ENCODE measurements around the gene GTF3C5.
"Not testable (repeated sequence)": the region's sequence is repeated elsewhere in the genome, so short reads cannot be mapped to it uniquely, and the experiment has no call there.

Gene GTF3C5

DNA sequence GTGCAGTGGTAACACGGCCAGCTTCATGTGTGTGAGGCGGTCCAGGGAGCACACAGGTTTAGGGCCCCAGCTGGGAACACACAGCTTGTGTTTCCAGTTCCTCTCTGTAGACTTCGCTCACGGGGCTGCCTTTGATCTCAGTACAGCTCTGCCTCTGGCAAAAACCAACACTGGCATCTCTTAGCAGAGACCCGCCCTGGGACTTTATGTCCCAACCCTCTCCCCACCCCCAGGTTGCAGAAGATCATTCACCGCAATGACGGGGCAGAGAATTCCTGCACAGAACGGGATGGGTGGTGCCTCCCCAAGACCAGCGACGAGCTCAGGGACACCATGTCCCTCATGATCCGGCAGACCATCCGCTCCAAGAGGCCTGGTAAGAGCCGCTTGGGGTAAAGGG, 25.7 kb downstream of the GTF3C5 start:
- no peak for DNase-seq

DNA sequence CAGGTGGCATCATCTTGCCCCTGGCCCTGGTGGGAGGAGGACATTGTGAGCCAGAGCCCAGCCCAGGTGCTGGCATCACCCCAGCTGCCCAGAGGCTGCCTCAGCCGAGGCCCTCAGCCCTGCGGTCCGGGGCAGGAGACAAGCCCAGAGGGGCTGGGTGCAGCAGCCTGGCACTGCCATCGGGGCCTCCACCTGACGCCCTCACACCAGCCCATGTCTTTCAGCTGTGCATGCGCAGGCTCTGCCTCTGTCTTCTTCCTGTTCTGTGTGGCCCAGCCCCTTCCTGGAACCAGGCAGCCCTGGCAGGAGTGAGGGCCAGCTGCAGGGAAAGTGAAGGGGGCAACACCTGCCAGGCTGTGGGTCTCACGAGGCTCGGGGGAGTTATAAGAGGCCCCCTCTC, 26.2 kb downstream of the GTF3C5 start:
- DNase-seq, result no peak

GRCh38 chr9:133057553-133057952, 26.8 kb downstream of the GTF3C5 start:
- DNase-seq, result no peak

DNA sequence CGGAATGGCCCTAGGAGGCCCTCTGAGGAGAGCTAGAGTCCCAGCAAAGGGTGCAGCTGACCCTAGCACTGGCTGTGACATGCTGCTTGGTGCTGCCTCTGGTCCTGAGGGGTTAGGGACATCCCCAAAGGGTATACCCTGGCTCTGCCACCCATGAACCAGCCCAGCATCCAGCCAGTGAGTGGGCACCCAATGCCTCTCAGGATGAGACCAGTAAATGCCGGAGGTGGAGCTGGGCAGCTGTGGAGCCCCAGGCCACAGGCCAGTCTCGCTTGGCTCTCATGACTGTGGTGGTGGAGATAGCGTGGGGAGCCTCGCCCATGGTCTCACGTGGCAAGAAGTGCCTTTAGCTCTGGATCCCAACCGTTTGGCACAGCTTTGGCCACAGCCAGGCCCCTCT, 27.3 kb downstream of the GTF3C5 start:
- DNase-seq, result no peak

DNA sequence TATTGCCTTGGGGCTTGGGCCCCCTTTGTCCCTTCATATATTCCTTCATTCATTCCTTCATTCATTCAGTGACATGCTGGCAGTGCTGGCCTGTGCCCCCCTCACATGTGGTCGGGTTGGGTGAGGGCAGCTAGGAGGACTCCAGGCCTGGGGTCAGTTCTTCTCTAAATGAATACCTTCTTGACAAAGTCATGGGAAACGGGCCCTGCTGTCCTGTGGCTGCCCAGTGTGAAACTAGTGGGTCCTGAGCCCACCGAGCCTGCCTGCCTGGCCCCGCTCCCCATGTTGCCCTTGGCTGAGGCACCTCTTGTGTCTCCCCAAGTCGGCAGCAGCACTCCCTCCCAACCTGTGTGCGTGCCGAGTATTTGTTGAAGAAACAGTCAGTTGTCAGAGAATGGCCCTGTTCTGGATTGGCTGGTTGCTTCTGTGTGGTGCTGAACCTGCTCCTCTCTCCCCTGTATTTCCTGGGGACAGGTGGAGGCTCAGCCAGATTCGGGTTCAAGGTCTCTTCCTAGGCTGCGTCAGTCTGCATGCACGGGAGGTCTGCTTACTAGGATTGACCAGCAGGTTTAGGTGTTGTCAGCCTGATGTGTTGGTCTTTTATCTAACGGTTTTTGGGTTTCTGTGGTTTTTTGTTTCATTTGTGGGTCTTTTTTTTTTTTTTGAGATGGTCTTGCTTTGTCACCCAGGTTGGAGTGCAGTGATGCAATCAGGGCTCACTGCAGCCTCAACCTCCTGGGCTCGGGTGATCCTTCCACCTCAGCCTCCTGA, 27.9 kb downstream of the GTF3C5 start:
- no peak for DNase-seq

- no peak for DNase-seq
Observed at GRCh38 chr9:133059623-133060022, 28.8 kb downstream of the GTF3C5 start.

DNA sequence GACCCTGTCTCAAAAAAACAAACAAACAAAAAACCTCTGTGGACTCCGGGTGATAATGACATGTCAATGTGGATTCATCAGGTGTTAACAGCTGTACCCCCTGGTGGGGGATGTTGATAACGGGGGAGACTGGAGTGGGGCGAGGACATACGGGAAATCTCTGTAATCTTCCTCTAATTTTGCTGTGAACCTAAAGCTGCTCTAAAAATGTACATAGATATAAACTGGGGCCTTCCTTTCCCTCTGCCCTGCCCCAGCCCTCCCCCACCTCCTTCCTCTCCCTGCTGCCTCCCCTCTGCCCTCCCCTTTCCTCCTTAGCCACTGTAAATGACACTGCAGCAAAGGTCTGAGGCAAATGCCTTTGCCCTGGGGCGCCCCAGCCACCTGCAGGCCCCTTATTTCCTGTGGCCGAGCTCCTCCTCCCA, 29.6 kb downstream of the GTF3C5 start:
- no peak for DNase-seq

GRCh38 chr9:133061019-133061763, 30.4 kb downstream of the GTF3C5 start:
- DNase-seq, result not testable (repeated sequence)

DNA sequence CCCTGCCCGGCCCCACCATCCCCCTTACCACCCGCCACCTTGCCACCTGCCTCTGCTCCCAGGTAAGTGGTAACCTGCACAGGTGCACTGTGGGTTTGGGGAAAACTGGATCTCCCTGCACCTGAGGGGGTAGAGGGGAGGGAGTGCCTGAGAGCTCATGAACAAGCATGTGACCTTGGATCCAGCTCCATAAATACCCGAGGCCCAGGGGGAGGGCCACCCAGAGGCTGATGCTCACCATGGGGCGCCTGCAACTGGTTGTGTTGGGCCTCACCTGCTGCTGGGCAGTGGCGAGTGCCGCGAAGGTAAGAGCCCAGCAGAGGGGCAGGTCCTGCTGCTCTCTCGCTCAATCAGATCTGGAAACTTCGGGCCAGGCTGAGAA, 31.0 kb downstream of the GTF3C5 start, which contains the start of gene CEL:
Gene CEL (plus strand): TSS at position 218 of the 382 bp plus-strand sequence. CDS start 22 bp downstream, at position 240.
- DNase-seq, result not testable (repeated sequence)

DNA sequence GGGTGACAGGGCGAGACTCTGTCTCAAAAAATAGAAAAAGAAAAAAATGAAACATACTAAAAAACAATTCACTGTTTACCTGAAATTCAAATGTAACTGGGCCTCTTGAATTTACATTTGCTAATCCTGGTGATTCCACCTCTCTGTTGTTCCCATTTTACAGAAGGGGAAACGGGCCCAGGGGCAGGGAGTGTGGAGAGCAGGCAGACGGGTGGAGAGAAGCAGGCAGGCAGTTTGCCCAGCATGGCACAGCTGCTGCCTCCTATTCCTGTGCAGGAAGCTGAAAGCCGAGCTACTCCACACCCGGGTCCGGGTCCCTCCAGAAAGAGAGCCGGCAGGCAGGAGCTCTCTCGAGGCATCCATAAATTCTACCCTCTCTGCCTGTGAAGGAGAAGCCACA, 31.8 kb downstream of the GTF3C5 start:
- DNase-seq, result not testable (repeated sequence)

- DNase-seq, result no peak
Observed at GRCh38 chr9:133063159-133063499, 32.3 kb downstream of the GTF3C5 start.

- DNase-seq, result no peak
Observed at GRCh38 chr9:133063500-133064231, 32.9 kb downstream of the GTF3C5 start.

DNA sequence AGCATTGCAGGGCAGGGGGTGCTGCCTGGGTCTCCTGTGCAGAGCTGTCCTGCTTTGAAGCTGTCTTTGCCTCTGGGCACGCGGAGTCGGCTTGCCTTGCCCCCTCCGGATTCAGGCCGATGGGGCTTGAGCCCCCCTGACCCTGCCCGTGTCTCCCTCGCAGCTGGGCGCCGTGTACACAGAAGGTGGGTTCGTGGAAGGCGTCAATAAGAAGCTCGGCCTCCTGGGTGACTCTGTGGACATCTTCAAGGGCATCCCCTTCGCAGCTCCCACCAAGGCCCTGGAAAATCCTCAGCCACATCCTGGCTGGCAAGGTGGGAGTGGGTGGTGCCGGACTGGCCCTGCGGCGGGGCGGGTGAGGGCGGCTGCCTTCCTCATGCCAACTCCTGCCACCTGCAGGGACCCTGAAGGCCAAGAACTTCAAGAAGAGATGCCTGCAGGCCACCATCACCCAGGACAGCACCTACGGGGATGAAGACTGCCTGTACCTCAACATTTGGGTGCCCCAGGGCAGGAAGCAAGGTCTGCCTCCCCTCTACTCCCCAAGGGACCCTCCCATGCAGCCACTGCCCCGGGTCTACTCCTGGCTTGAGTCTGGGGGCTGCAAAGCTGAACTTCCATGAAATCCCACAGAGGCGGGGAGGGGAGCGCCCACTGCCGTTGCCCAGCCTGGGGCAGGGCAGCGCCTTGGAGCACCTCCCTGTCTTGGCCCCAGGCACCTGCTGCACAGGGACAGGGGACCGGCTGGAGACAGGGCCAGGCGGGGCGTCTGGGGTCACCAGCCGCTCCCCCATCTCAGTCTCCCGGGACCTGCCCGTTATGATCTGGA, 33.7 kb downstream of the GTF3C5 start:
- DNase-seq, result no peak

DNA sequence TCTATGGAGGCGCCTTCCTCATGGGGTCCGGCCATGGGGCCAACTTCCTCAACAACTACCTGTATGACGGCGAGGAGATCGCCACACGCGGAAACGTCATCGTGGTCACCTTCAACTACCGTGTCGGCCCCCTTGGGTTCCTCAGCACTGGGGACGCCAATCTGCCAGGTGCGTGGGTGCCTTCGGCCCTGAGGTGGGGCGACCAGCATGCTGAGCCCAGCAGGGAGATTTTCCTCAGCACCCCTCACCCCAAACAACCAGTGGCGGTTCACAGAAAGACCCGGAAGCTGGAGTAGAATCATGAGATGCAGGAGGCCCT, 34.2 kb downstream of the GTF3C5 start:
- no peak for DNase-seq

GRCh38 chr9:133066181-133066983, 35.6 kb downstream of the GTF3C5 start:
- no peak for DNase-seq

- DNase-seq, result no peak
Observed at GRCh38 chr9:133067006-133067405, 36.2 kb downstream of the GTF3C5 start.

DNA sequence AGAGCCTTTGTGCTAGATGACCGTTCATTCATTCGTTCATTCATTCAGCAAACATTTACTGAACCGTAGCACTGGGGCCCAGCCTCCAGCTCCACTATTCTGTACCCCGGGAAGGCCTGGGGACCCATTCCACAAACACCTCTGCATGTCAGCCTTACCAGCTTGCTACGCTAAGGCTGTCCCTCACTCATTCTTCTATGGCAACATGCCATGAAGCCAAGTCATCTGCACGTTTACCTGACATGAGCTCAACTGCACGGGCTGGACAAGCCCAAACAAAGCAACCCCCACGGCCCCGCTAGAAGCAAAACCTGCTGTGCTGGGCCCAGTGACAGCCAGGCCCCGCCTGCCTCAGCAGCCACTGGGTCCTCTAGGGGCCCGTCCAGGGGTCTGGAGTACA, 37.0 kb downstream of the GTF3C5 start:
- no peak for DNase-seq

GRCh38 chr9:133068431-133068830, 37.6 kb downstream of the GTF3C5 start:
- not testable (repeated sequence) for DNase-seq

GRCh38 chr9:133070500-133070961, 39.7 kb downstream of the GTF3C5 start:
- DNase-seq, result not testable (repeated sequence)

- not testable (repeated sequence) for DNase-seq
Observed at GRCh38 chr9:133070985-133071384, 40.2 kb downstream of the GTF3C5 start.

DNA sequence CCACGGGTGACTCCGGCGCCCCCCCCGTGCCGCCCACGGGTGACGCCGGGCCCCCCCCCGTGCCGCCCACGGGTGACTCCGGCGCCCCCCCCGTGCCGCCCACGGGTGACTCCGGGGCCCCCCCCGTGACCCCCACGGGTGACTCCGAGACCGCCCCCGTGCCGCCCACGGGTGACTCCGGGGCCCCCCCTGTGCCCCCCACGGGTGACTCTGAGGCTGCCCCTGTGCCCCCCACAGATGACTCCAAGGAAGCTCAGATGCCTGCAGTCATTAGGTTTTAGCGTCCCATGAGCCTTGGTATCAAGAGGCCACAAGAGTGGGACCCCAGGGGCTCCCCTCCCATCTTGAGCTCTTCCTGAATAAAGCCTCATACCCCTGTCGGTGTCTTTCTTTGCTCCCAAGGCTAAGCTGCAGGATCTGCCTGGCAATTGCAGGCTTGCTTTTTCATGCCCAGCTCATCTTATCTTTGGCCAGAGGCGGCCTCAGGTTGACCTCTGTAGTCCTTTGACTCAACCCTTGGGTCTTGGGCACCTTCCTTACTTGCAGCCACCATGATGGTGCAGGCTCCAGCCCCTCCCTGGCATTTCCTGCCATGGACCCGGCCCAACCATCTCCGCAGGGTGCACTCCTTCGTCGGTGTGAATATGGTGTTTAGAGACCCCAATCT, 40.8 kb downstream of the GTF3C5 start:
- no peak for DNase-seq

Measured in retina (tissue), 1 donor.